CD8-positive, alpha-beta memory T cell (primary cell): Measurements from ENCODE around the gene GNB1L. TPM values are rescaled to one million over a fixed set of nuclear protein-coding genes. Genes with fewer than 3 reads are reported as not detected.

Experiments
- CTCF ChIA-PET: fragments of 350-600 bp; sonication (Branson Sonifier 250); formaldehyde crosslinking; loops from one replicate; lab custom pipeline; 2021; ENCODE audit warnings: antibody characterized with exemption; lab: Charles Lee
- POLR2A ChIA-PET: fragments of 350-600 bp; sonication (Branson Sonifier 250); formaldehyde crosslinking; loops from one replicate; lab custom pipeline; 2021; ENCODE audit warnings: antibody characterized with exemption; lab: Charles Lee
- DNase-seq, 5 donors: peaks; one replicate each; pipeline versions ENCODE4 v3.0.0 to v3.0.0-alpha.2; 2020 to 2022; ENCODE audit warnings: mixed read lengths in 1 of 5
- H3K27ac ChIP-seq: one replicate; pipeline ENCODE4 v1.7.0; 2013; ENCODE audit warnings: low read depth, mild to moderate bottlenecking, low read length, moderate library complexity
- H3K27me3 ChIP-seq: 2 replicates; pipeline ENCODE4 v1.7.0; 2013; ENCODE audit warnings: low read length, mild to moderate bottlenecking; ENCODE audit not compliant: insufficient read depth, poor library complexity, severe bottlenecking
- H3K36me3 ChIP-seq: 2 replicates; pipeline ENCODE4 v1.7.0; 2013; ENCODE audit warnings: mild to moderate bottlenecking, low read length, moderate library complexity; ENCODE audit not compliant: insufficient read depth
- H3K4me1 ChIP-seq: 2 replicates; pipeline ENCODE4 v1.7.0; 2013; ENCODE audit warnings: mild to moderate bottlenecking, low read length, moderate library complexity; ENCODE audit not compliant: insufficient read depth
- H3K4me3 ChIP-seq: 2 replicates; pipeline ENCODE4 v1.7.0; 2013; ENCODE audit warnings: mild to moderate bottlenecking, low read length
- H3K9me3 ChIP-seq: 2 replicates; pipeline ENCODE4 v1.7.0; 2013; ENCODE audit warnings: mild to moderate bottlenecking, low read length
- H3K27ac Mint-ChIP-seq, 8 donors: one replicate each; pipeline ENCODE4 v1.8.0; 2020 to 2021; ENCODE audit warnings: mixed read lengths in 8 of 8, mild to moderate bottlenecking in 6 of 8, inconsistent platforms in 3 of 8, moderate library complexity in 3 of 8
- H3K27me3 Mint-ChIP-seq, 2 donors: one replicate each; pipeline ENCODE4 v1.8.0; 2020 to 2021; ENCODE audit warnings: mixed read lengths in 2 of 2, mild to moderate bottlenecking in 1 of 2, moderate library complexity in 1 of 2
- H3K36me3 Mint-ChIP-seq, 3 donors: one replicate each; pipeline ENCODE4 v1.8.0; 2020 to 2021; ENCODE audit warnings: mixed read lengths in 3 of 3, inconsistent platforms in 1 of 3, mild to moderate bottlenecking in 1 of 3
- H3K4me1 Mint-ChIP-seq, 3 donors: one replicate each; pipeline ENCODE4 v1.8.0; 2020 to 2021; ENCODE audit warnings: mixed read lengths in 3 of 3, inconsistent platforms in 1 of 3, mild to moderate bottlenecking in 1 of 3
- H3K4me3 Mint-ChIP-seq, 7 donors: one replicate each; pipeline ENCODE4 v1.8.0; 2020 to 2021; ENCODE audit warnings: mixed read lengths in 7 of 7, mild to moderate bottlenecking in 6 of 7, moderate library complexity in 4 of 7, inconsistent platforms in 2 of 7
- H3K9me3 Mint-ChIP-seq, 5 donors: one replicate each; pipeline ENCODE4 v1.8.0; 2020 to 2022; ENCODE audit warnings: mixed read lengths in 5 of 5, mild to moderate bottlenecking in 3 of 5, moderate library complexity in 2 of 5, inconsistent platforms in 1 of 5
- polyA plus RNA-seq: library from polyadenylated mRNA; unstranded; fragments of 300-500 nt; fragmentation: Illumina TruSeq; gene quantifications from one replicate; pipeline ENCODE4 v1.2.3, GENCODE V29; 2021
- total RNA-seq, 2 experiments: library from RNA; stranded (reverse); gene quantifications; one replicate each; pipeline ENCODE4 v1.2.3, GENCODE V29; 2021

The GNB1L gene
- total and polyA plus RNA-seq, 3 experiments from 2014 or later, result 14.2 to 17.9 (median 16.6) TPM

- POLR2A ChIA-PET, result no interaction called here
Measured at GRCh38 chr22:19843857-19844376, 10.8 kb downstream of the GNB1L start.

DNA sequence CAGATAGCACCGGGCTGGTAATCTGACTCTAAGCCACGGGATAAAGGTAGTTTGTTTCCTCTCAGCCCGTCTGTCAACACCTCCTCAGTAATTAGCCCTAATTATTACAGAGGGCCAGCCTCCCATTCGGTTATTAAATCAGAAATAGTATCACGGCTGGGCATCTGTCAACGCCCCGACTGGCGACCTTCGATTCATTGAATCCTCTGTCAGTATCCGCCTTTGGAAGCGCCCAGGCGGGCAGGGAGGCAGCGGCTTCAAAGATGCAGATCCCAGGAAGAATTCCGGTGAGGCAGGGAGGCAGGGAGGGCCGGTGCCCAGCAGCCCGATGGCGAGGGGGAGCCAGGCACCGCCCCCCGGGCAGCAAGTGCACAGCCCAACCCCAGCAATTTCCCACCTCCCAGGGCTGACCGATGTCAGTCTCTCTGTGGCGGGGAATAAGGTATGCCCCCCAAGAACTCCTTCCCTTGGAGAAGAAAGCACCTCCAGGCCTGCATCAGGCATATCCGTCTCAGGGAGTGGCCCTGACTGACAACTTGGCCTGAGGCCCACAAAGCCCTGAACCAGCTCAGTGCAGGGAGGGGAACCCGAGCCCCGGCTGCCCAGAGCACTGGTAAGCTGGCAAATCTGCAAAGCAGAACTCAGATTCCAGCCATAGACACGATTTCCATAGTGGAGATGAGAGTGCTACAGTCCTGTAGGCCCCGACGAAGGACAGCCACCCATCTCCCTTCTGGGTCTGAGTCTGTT is 11.4 kb downstream of the GNB1L start:
- Histone ChIP-seq H3K4me1 (peaks cover 24% of the 10 kb centered on the region), H3K27ac (no peak overlapping the region), H3K36me3 (peaks cover 5% of the 10 kb centered on the region), H3K9me3 (no peaks in the 10 kb centered on the region), H3K4me3 (no peak overlapping the region), H3K27me3 (no peaks in the 10 kb centered on the region)
- DNase-seq, result no peak
- Mint-ChIP-seq H3K27me3 (no peaks in the 10 kb centered on the region), H3K4me1 (peaks cover 9 to 39% (median 13%) of the 10 kb centered on the region in 3 donors), H3K9me3 (no peaks in the 10 kb centered on the region), H3K36me3 (peaks cover 0 to 12% (median 4%) of the 10 kb centered on the region in 3 donors), H3K4me3 (no peak overlapping the region), H3K27ac (peak overlapping the region in 1 of 8 donors; percentile 41)
- ChIA-PET CTCF (no interaction called here), POLR2A (no interaction called here)

More at GRCh38 chr22:19843857-19844376, 10.8 kb downstream of the GNB1L start:
- CTCF ChIA-PET, result no interaction called here
- Mint-ChIP-seq H3K27ac (peak overlapping the region in 3 of 8 donors; percentile 15 to 63 (median 55)), H3K4me3 (peak overlapping the region in 1 of 7 donors; percentile 58), H3K4me1 (peaks cover 9 to 39% (median 9%) of the 10 kb centered on the region in 3 donors), H3K27me3 (no peaks in the 10 kb centered on the region), H3K9me3 (no peaks in the 10 kb centered on the region), H3K36me3 (peaks cover 0 to 14% (median 4%) of the 10 kb centered on the region in 3 donors)
- Histone ChIP-seq H3K4me3 (no peak overlapping the region), H3K9me3 (no peaks in the 10 kb centered on the region), H3K27ac (no peak overlapping the region), H3K4me1 (peaks cover 24% of the 10 kb centered on the region), H3K27me3 (no peaks in the 10 kb centered on the region), H3K36me3 (peaks cover 8% of the 10 kb centered on the region)
- peak in 1 of 5 donors; percentile 8 for DNase-seq

DNA sequence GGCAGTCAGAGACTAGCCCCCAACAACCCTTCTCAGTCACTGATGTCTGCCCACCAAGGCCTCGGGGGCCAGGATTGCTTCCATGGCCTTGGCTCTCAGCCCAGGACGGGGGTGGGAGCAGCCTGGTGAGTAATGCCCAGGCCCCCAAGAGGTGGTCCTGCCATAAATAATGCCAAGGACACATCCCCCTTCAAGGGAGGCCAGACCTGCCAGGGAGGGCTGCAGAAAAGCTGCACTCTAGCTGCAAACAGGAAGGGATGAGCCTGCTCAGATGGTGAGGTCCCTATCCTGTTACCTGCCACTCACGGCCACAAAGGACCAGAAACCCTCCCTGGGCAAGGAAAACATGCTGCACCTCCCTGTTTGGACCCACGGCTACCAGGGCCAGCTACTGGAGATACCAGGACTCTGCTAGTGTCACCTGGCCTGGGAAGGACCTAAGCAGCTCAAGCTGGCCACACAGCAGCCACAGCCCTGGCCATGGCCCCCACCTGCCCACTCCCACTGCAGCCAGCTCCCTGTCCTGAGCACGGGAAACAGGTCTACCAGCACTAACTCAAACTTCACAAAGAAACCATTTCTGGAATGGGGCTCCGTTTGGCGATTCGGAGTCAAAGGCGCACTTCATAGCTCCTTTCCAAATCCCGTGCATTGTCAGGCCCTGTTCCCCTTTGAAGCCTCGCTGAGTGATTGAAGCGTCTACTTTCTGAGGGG is 12.1 kb downstream of the GNB1L start:
- DNase-seq, result no peak
- H3K27me3 Mint-ChIP-seq, result no peaks in the 10 kb centered on the region
- ChIA-PET CTCF (no interaction called here), POLR2A (no interaction called here)
- Histone ChIP-seq H3K4me1 (peaks cover 24% of the 10 kb centered on the region), H3K36me3 (peaks cover 3% of the 10 kb centered on the region), H3K9me3 (no peaks in the 10 kb centered on the region), H3K4me3 (no peak overlapping the region), H3K27ac (no peak overlapping the region), H3K27me3 (no peaks in the 10 kb centered on the region)
- peaks cover 0 to 7% (median 2%) of the 10 kb centered on the region in 3 donors for H3K36me3 Mint-ChIP-seq
- H3K27ac Mint-ChIP-seq, result peak overlapping the region in 1 of 8 donors; percentile 33
- H3K4me1 Mint-ChIP-seq, result peaks cover 6 to 39% (median 16%) of the 10 kb centered on the region in 3 donors
- no peaks in the 10 kb centered on the region for H3K9me3 Mint-ChIP-seq
- no peak overlapping the region for H3K4me3 Mint-ChIP-seq

GRCh38 chr22:19841641-19842392 is 12.9 kb downstream of the GNB1L start:
- no peak overlapping the region for H3K4me3 ChIP-seq
- H3K9me3 ChIP-seq, result no peaks in the 10 kb centered on the region
- H3K27ac ChIP-seq, result no peak overlapping the region
- no peak for DNase-seq
- H3K36me3 ChIP-seq, result no peaks in the 10 kb centered on the region
- CTCF ChIA-PET, result no interaction called here
- no peaks in the 10 kb centered on the region for H3K9me3 Mint-ChIP-seq
- H3K4me1 ChIP-seq, result peaks cover 24% of the 10 kb centered on the region
- H3K27ac Mint-ChIP-seq, result peak overlapping the region in 4 of 8 donors; percentile 44 to 78 (median 60)
- POLR2A ChIA-PET, result no interaction called here
- H3K36me3 Mint-ChIP-seq, result peaks cover 0 to 3% (median 2%) of the 10 kb centered on the region in 3 donors
- no peaks in the 10 kb centered on the region for H3K27me3 Mint-ChIP-seq
- H3K4me3 Mint-ChIP-seq, result no peak overlapping the region
- no peaks in the 10 kb centered on the region for H3K27me3 ChIP-seq
- peaks cover 6 to 39% (median 18%) of the 10 kb centered on the region in 3 donors for H3K4me1 Mint-ChIP-seq

DNA sequence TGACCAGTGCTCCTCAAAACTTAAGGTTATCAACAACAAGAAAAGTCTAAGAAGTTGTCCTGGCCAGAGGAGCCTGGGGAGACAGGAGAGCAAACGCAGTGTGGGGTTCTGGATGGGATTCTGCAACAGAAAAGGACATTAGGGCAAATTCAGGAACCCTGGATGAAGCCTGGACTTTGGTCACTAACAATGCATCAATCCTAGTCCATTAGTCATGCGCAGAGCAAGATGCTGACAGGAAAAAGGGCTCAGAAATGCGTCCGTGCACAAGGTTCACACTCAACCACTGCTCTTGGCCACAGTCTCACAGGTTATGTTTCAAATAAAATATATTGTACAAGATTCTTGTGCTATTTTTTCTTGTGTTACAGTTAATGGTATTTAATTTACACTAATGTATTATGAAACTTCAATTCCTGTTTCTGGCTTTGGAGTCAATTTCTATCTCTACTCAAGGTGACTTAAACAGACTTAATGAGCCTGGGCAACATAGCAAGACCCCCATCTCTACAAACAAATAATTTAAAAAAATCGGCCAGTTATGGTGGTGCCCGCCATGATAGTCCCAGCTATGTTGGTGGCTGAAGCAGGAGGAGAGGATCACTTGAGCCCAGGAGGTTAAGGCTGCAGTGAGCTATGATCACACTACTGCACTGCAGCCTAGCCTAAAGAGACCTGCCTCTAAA is 13.6 kb downstream of the GNB1L start:
- H3K27me3 ChIP-seq, result no peaks in the 10 kb centered on the region
- H3K4me1 ChIP-seq, result peaks cover 24% of the 10 kb centered on the region
- H3K27ac ChIP-seq, result no peak overlapping the region
- CTCF ChIA-PET, result interaction anchor here (1.3 kb wide), 1 partner anchor 111 kb away, joined by 5 read pairs; no protein-coding TSS in a partner anchor
- Mint-ChIP-seq H3K27ac (peak overlapping the region in 2 of 8 donors; percentile 44 to 55), H3K4me3 (no peak overlapping the region), H3K9me3 (no peaks in the 10 kb centered on the region), H3K36me3 (peaks cover 0 to 3% (median 1%) of the 10 kb centered on the region in 3 donors), H3K27me3 (no peaks in the 10 kb centered on the region), H3K4me1 (peaks cover 10 to 43% (median 22%) of the 10 kb centered on the region in 3 donors)
- POLR2A ChIA-PET, result no interaction called here
- H3K36me3 ChIP-seq, result no peaks in the 10 kb centered on the region
- H3K4me3 ChIP-seq, result no peak overlapping the region
- DNase-seq, result no peak
- H3K9me3 ChIP-seq, result no peaks in the 10 kb centered on the region

GRCh38 chr22:19840059-19840458 is 14.6 kb downstream of the GNB1L start:
- H3K27ac Mint-ChIP-seq, result no peak overlapping the region
- CTCF ChIA-PET, result interaction anchor here (1.3 kb wide), 1 partner anchor 110 kb away, joined by 5 read pairs; no protein-coding TSS in a partner anchor

DNA sequence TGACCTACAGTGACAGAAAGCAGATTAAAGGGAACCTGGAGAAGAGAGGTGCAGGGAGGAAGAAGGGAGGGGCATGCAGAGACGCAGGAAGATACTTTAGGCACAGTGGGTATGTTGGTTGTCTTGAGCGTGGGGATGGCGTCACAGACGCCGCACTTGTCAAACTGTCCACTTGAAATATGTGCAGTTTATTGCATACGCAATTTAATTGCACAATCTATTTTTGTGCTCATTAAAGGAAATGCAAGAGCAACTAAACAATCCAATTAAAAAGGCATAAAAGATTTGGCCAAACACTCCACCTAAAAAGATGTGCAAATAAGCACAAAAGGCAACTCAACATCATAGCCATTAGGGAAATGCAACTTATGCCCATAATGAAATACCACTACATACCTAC is 16.8 kb downstream of the GNB1L start:
- no peak for DNase-seq
- Histone ChIP-seq H3K4me1 (no peaks in the 10 kb centered on the region), H3K4me3 (no peak overlapping the region), H3K9me3 (no peaks in the 10 kb centered on the region), H3K27me3 (no peaks in the 10 kb centered on the region), H3K36me3 (no peaks in the 10 kb centered on the region), H3K27ac (no peak overlapping the region)
- CTCF ChIA-PET, result no interaction called here
- H3K9me3 Mint-ChIP-seq, result no peaks in the 10 kb centered on the region
- POLR2A ChIA-PET, result no interaction called here
- no peak overlapping the region for H3K4me3 Mint-ChIP-seq
- peaks cover 6 to 44% (median 30%) of the 10 kb centered on the region in 3 donors for H3K4me1 Mint-ChIP-seq
- peaks cover 0 to 3% (median 0%) of the 10 kb centered on the region in 3 donors for H3K36me3 Mint-ChIP-seq
- H3K27me3 Mint-ChIP-seq, result no peaks in the 10 kb centered on the region
- peak overlapping the region in 2 of 8 donors; percentile 1 to 4 for H3K27ac Mint-ChIP-seq

More at GRCh38 chr22:19840059-19840458, 14.6 kb downstream of the GNB1L start:
- Histone ChIP-seq H3K4me3 (no peak overlapping the region), H3K27me3 (no peaks in the 10 kb centered on the region), H3K9me3 (no peaks in the 10 kb centered on the region), H3K36me3 (no peaks in the 10 kb centered on the region), H3K4me1 (peaks cover 15% of the 10 kb centered on the region), H3K27ac (no peak overlapping the region)
- H3K4me3 Mint-ChIP-seq, result no peak overlapping the region
- peaks cover 10 to 43% (median 21%) of the 10 kb centered on the region in 3 donors for H3K4me1 Mint-ChIP-seq
- POLR2A ChIA-PET, result no interaction called here
- peaks cover 0 to 3% (median 0%) of the 10 kb centered on the region in 3 donors for H3K36me3 Mint-ChIP-seq
- no peaks in the 10 kb centered on the region for H3K9me3 Mint-ChIP-seq
- no peak for DNase-seq
- no peaks in the 10 kb centered on the region for H3K27me3 Mint-ChIP-seq
